ENCODE data around the gene PSKH1. TPM values are rescaled to one million over a fixed set of nuclear protein-coding genes. Genes with fewer than 3 reads are reported as not detected.
"Not testable (repeated sequence)": the region's sequence is repeated elsewhere in the genome, so short reads cannot be mapped to it uniquely, and the experiment has no call there.

Gene PSKH1
- total RNA-seq, 1 donor from 2014 or later: 17.8 TPM

- no peak for DNase-seq (ENCODE audit: low spot score)
- Mint-ChIP-seq H3K36me3 (ENCODE audit: low read depth) (peaks cover 15% of the 10 kb centered on the region), H3K4me1 (ENCODE audit: low read depth) (peaks cover 42% of the 10 kb centered on the region)
These were observed 35.4 kb upstream of the PSKH1 start for GRCh38 chr16:67857547-67858233.

GRCh38 chr16:67858500-67858899, 34.6 kb upstream of the PSKH1 start:
- H3K27ac Mint-ChIP-seq: peak overlapping the region; percentile 76
- intact Hi-C loops (cut with micrococcal nuclease): no loop called here
- H3K27me3 Mint-ChIP-seq (ENCODE audit: insufficient read depth): no peaks in the 10 kb centered on the region
- no peak overlapping the region for H3K4me3 Mint-ChIP-seq
- no peak for DNase-seq (ENCODE audit: low spot score)
- H3K36me3 Mint-ChIP-seq (ENCODE audit: low read depth): peaks cover 15% of the 10 kb centered on the region
- no peaks in the 10 kb centered on the region for H3K9me3 Mint-ChIP-seq
- peaks cover 42% of the 10 kb centered on the region for H3K4me1 Mint-ChIP-seq (ENCODE audit: low read depth)

More at GRCh38 chr16:67857547-67858233, 35.4 kb upstream of the PSKH1 start:
- intact Hi-C loops (cut with micrococcal nuclease): no loop called here
- peak overlapping the region; percentile 72 for H3K27ac Mint-ChIP-seq
- H3K4me3 Mint-ChIP-seq: no peak overlapping the region
- H3K27me3 Mint-ChIP-seq (ENCODE audit: insufficient read depth): no peaks in the 10 kb centered on the region
- no peaks in the 10 kb centered on the region for H3K9me3 Mint-ChIP-seq

- intact Hi-C loops (cut with micrococcal nuclease): no loop called here
- no peak for DNase-seq (ENCODE audit: low spot score)
These were observed 32.3 kb upstream of the PSKH1 start for GRCh38 chr16:67860589-67861398.

GRCh38 chr16:67861877-67862276, 31.2 kb upstream of the PSKH1 start:
- no peaks in the 10 kb centered on the region for H3K27me3 Mint-ChIP-seq (ENCODE audit: insufficient read depth)
- H3K9me3 Mint-ChIP-seq: no peaks in the 10 kb centered on the region
- no peak for DNase-seq (ENCODE audit: low spot score)
- peaks cover 13% of the 10 kb centered on the region for H3K36me3 Mint-ChIP-seq (ENCODE audit: low read depth)
- intact Hi-C loops (cut with micrococcal nuclease): no loop called here
- H3K4me3 Mint-ChIP-seq: no peak overlapping the region
- peaks cover 34% of the 10 kb centered on the region for H3K4me1 Mint-ChIP-seq (ENCODE audit: low read depth)
- H3K27ac Mint-ChIP-seq: no peak overlapping the region

More at GRCh38 chr16:67860589-67861398, 32.3 kb upstream of the PSKH1 start:
- Mint-ChIP-seq H3K4me3 (no peak overlapping the region), H3K27ac (peak overlapping the region; percentile 55), H3K27me3 (ENCODE audit: insufficient read depth) (no peaks in the 10 kb centered on the region), H3K36me3 (ENCODE audit: low read depth) (peaks cover 13% of the 10 kb centered on the region), H3K4me1 (ENCODE audit: low read depth) (peaks cover 37% of the 10 kb centered on the region), H3K9me3 (no peaks in the 10 kb centered on the region)

GRCh38 chr16:67862623-67863583, 30.2 kb upstream of the PSKH1 start:
- no peak overlapping the region for H3K27ac Mint-ChIP-seq
- H3K9me3 Mint-ChIP-seq: no peaks in the 10 kb centered on the region
- H3K4me1 Mint-ChIP-seq (ENCODE audit: low read depth): peaks cover 24% of the 10 kb centered on the region
- DNase-seq (ENCODE audit: low spot score): no peak
- no peak overlapping the region for H3K4me3 Mint-ChIP-seq
- peaks cover 12% of the 10 kb centered on the region for H3K36me3 Mint-ChIP-seq (ENCODE audit: low read depth)
- intact Hi-C loops (cut with micrococcal nuclease): no loop called here
- H3K27me3 Mint-ChIP-seq (ENCODE audit: insufficient read depth): no peaks in the 10 kb centered on the region

GRCh38 chr16:67864044-67864443, 29.0 kb upstream of the PSKH1 start:
- H3K27ac Mint-ChIP-seq; H3K4me3 Mint-ChIP-seq; H3K27me3 Mint-ChIP-seq (ENCODE audit: insufficient read depth); DNase-seq (ENCODE audit: low spot score); H3K9me3 Mint-ChIP-seq: not testable (repeated sequence)
- intact Hi-C loops (cut with micrococcal nuclease): loop anchor here (2.0 kb wide), 1 partner anchor 47 kb away; no protein-coding TSS in a partner anchor
- peaks cover 15% of the 10 kb centered on the region for H3K4me1 Mint-ChIP-seq (ENCODE audit: low read depth)
- peaks cover 15% of the 10 kb centered on the region for H3K36me3 Mint-ChIP-seq (ENCODE audit: low read depth)

DNA sequence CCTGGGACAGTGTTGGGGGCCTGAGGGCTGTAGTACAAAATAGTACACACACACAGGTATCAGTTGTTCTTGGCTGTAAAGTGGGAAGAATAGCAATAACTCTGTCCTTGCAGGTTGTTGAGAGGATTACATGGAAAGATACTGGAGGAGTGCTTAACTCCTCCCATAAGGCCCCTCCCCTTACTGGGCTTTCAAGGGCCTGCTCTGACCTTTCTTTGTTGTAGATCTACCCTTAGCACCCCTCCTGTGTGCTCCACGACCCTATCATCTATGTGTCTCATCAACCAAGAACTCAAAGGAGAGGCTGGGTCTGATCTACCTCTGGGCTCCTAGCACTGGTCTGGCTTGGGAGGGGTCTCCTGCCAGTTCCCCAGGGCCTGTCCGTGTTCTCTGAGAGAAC, 28.5 kb upstream of the PSKH1 start:
- Mint-ChIP-seq H3K9me3 (no peaks in the 10 kb centered on the region), H3K27ac (no peak overlapping the region), H3K4me1 (ENCODE audit: low read depth) (peaks cover 15% of the 10 kb centered on the region), H3K27me3 (ENCODE audit: insufficient read depth) (no peaks in the 10 kb centered on the region), H3K36me3 (ENCODE audit: low read depth) (peaks cover 15% of the 10 kb centered on the region), H3K4me3 (no peak overlapping the region)
- no peak for DNase-seq (ENCODE audit: low spot score)
- intact Hi-C loops (cut with micrococcal nuclease): loop anchor here (2.0 kb wide), 1 partner anchor 48 kb away; no protein-coding TSS in a partner anchor

GRCh38 chr16:67865318-67865717, 27.7 kb upstream of the PSKH1 start:
- Mint-ChIP-seq H3K27ac (peak overlapping the region; percentile 73), H3K27me3 (ENCODE audit: insufficient read depth) (no peaks in the 10 kb centered on the region), H3K9me3 (no peaks in the 10 kb centered on the region), H3K36me3 (ENCODE audit: low read depth) (peaks cover 16% of the 10 kb centered on the region), H3K4me1 (ENCODE audit: low read depth) (peaks cover 15% of the 10 kb centered on the region), H3K4me3 (no peak overlapping the region)
- DNase-seq (ENCODE audit: low spot score): no peak
- intact Hi-C loops (cut with micrococcal nuclease): loop anchor here (2.0 kb wide), 1 partner anchor 49 kb away; no protein-coding TSS in a partner anchor

GRCh38 chr16:67868290-67868689, 24.8 kb upstream of the PSKH1 start:
- Mint-ChIP-seq H3K27ac (no peak overlapping the region), H3K4me1 (ENCODE audit: low read depth) (peaks cover 7% of the 10 kb centered on the region), H3K4me3 (no peak overlapping the region), H3K36me3 (ENCODE audit: low read depth) (peaks cover 14% of the 10 kb centered on the region), H3K27me3 (ENCODE audit: insufficient read depth) (no peaks in the 10 kb centered on the region), H3K9me3 (no peaks in the 10 kb centered on the region)
- intact Hi-C loops (cut with micrococcal nuclease): no loop called here
- DNase-seq (ENCODE audit: low spot score): no peak

- H3K27ac Mint-ChIP-seq: no peak overlapping the region
- intact Hi-C loops (cut with micrococcal nuclease): loop anchor here (5.0 kb wide), 1 partner anchor 37 kb away; no protein-coding TSS in a partner anchor
- H3K27me3 Mint-ChIP-seq (ENCODE audit: insufficient read depth): no peaks in the 10 kb centered on the region
- peaks cover 20% of the 10 kb centered on the region for H3K4me1 Mint-ChIP-seq (ENCODE audit: low read depth)
- no peak for DNase-seq (ENCODE audit: low spot score)
- H3K36me3 Mint-ChIP-seq (ENCODE audit: low read depth): peaks cover 14% of the 10 kb centered on the region
- no peaks in the 10 kb centered on the region for H3K9me3 Mint-ChIP-seq
- no peak overlapping the region for H3K4me3 Mint-ChIP-seq
These were observed 23.4 kb upstream of the PSKH1 start for GRCh38 chr16:67869653-67870052.

DNA sequence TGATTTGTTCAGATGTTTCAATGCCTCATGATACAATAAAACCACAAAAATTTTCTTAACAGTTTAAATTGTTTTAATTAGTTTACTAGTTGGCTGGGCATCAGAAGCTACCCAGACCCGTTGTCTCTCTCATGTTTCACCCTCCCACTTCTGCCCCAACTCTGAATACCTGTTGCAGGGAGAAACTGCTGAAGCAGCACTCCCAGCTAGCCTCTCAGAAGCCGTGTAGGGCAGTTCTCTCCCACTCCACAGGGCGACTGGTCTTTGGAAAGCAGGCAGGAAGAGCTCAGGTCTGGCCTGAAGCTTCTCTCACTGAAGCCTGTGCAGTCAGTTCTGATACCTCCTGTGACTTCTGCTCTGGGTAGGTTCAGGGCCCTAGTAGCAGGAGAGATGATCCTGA, 21.8 kb upstream of the PSKH1 start:
- Mint-ChIP-seq H3K36me3 (ENCODE audit: low read depth) (peaks cover 22% of the 10 kb centered on the region), H3K27ac (no peak overlapping the region), H3K9me3 (no peaks in the 10 kb centered on the region), H3K4me3 (no peak overlapping the region), H3K27me3 (ENCODE audit: insufficient read depth) (no peaks in the 10 kb centered on the region), H3K4me1 (ENCODE audit: low read depth) (peaks cover 35% of the 10 kb centered on the region)
- DNase-seq (ENCODE audit: low spot score): no peak
- intact Hi-C loops (cut with micrococcal nuclease): loop anchor here (5.0 kb wide), 1 partner anchor 39 kb away; no protein-coding TSS in a partner anchor

DNA sequence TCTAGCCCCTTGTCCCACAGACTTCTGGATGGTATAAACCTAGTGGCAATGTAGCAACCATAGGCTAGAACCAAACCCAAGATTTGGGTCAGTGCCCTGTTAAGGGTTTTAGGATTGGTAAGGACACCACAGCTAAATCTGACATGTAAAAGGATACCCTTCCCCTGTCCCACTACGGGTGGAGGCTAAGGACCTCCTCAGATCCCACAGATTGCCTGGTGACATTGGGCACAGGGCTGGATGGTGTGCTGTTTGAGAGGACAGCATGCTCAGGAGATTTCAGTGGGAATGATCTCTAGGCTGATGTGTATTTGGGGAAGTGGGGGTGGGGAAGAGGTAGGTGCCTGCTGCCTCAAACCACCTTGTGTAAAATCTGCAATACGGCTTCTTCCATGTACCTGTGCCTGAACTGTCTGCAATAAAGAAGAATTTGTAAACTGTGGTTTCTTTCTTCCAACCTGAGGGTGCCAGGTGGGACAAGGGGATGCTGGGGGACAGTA, 20.9 kb upstream of the PSKH1 start:
- no peaks in the 10 kb centered on the region for H3K27me3 Mint-ChIP-seq (ENCODE audit: insufficient read depth)
- no peak for DNase-seq (ENCODE audit: low spot score)
- peak overlapping the region; percentile 88 for H3K4me3 Mint-ChIP-seq
- H3K36me3 Mint-ChIP-seq (ENCODE audit: low read depth): peaks cover 26% of the 10 kb centered on the region
- H3K4me1 Mint-ChIP-seq (ENCODE audit: low read depth): peaks cover 35% of the 10 kb centered on the region
- H3K9me3 Mint-ChIP-seq: no peaks in the 10 kb centered on the region
- intact Hi-C loops (cut with micrococcal nuclease): loop anchor here (2.0 to 5.0 kb wide), 3 partner anchors 40 to 65 kb away; partner anchors contain the start of genes RANBP10 and TSNAXIP1
- peak overlapping the region; percentile 79 for H3K27ac Mint-ChIP-seq
